ENCODE data around the gene HNRNPA0.

The HNRNPA0 gene

GRCh38 chr5:137733922-137734321 lies 20.2 kb downstream of the HNRNPA0 start:
- in situ Hi-C loops (cut with HindIII; ENCODE audit: low pct_ligation_motif_present, low pct_unique_long_range_greater_than_20kb, low sequenced_read_pairs), result no loop called here

GRCh38 chr5:137733006-137733405 lies 21.2 kb downstream of the HNRNPA0 start:
- peak; percentile 28 for DNase-seq
- in situ Hi-C loops (cut with HindIII; ENCODE audit: low pct_ligation_motif_present, low pct_unique_long_range_greater_than_20kb, low sequenced_read_pairs), result no loop called here

More at GRCh38 chr5:137733922-137734321, 20.2 kb downstream of the HNRNPA0 start:
- DNase-seq, result no peak

DNA sequence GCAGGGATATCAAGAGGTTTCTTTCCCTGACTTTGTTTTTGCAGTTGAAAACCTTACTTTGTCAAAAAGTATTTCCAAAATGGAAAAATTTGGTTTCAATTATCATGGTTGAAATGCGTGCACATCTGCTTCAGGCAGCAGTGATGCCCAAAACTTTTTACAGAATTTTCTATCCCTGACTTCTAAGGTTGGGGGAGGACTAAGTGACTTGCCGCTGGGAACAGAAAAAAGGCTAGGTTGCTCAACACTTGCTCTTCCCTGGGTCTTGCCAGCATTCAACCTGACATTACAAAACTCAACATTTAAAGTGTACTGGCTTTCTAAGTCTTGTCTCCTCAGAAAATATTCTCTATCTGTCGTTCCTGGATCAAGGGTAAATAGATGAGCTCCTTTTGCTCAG lies 23.0 kb downstream of the HNRNPA0 start:
- no peak for DNase-seq
- in situ Hi-C loops (cut with HindIII; ENCODE audit: low pct_ligation_motif_present, low pct_unique_long_range_greater_than_20kb, low sequenced_read_pairs), result no loop called here

GRCh38 chr5:137730336-137730735 lies 23.8 kb downstream of the HNRNPA0 start:
- DNase-seq, result no peak
- in situ Hi-C loops (cut with HindIII; ENCODE audit: low pct_ligation_motif_present, low pct_unique_long_range_greater_than_20kb, low sequenced_read_pairs), result no loop called here

DNA sequence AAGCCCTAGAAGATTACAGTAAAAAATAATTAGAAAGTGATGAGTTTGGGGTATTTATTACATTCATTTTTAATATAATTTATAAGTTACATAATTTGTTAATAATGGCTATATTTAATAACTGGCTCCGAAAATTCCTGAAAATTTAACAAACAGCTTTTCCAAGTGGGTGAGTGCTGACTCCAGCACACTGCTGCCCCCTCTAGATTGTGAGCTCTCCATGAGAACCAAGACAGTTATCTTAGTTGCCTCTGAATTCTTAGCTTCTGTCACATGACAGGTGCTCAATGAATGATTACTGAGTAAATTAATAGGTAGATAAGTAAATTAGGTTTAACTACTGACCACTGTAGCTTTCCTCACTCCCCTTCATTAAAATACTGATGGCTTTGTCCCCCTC lies 26.1 kb downstream of the HNRNPA0 start:
- in situ Hi-C loops (cut with HindIII; ENCODE audit: low pct_ligation_motif_present, low pct_unique_long_range_greater_than_20kb, low sequenced_read_pairs), result no loop called here
- no peak for DNase-seq

DNA sequence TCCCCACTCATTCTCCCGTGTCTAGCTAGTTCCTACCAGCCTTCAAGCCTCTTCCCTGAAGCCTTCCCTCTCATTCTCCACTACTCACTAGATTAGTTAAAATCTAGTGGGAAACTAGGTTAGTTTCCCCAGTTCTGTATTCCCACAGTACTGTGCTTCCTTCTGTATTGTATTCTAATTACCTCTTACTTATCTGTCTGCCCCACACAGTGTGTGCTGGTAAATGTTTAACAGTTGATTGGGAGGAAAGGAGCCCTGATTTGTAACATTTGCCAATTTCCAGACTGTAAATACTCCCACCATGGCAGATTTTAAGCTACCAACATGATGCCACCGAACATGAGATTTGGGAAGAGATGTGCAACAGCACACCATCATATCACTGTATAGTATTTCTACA lies 26.5 kb downstream of the HNRNPA0 start:
- DNase-seq, result no peak
- in situ Hi-C loops (cut with HindIII; ENCODE audit: low pct_ligation_motif_present, low pct_unique_long_range_greater_than_20kb, low sequenced_read_pairs), result no loop called here

- no peak for DNase-seq
- in situ Hi-C loops (cut with HindIII; ENCODE audit: low pct_ligation_motif_present, low pct_unique_long_range_greater_than_20kb, low sequenced_read_pairs), result no loop called here
Observed at GRCh38 chr5:137724251-137724650, 29.9 kb downstream of the HNRNPA0 start.

GRCh38 chr5:137718611-137719010 lies 35.6 kb downstream of the HNRNPA0 start:
- in situ Hi-C loops (cut with HindIII; ENCODE audit: low pct_ligation_motif_present, low pct_unique_long_range_greater_than_20kb, low sequenced_read_pairs), result no loop called here
- no peak for DNase-seq

GRCh38 chr5:137716337-137716736 lies 37.8 kb downstream of the HNRNPA0 start:
- no peak for DNase-seq
- in situ Hi-C loops (cut with HindIII; ENCODE audit: low pct_ligation_motif_present, low pct_unique_long_range_greater_than_20kb, low sequenced_read_pairs), result no loop called here

DNA sequence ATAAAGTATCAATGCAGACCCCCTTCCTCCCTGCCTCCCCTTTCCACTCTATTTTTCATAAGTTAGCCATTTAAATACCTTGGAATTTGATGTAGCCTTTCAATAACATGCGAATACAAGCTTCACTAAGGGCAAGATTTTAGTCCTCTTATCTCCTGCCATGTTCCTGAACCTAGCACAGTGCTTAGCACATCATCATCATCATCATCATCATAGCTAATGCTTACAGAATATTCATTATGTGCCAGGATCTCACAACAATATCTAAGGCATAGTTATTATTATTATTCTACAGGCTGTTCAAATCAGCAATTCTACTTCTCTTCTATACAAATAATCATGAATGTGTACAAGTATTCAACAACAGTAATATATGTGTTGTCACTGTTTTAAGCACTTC lies 38.7 kb downstream of the HNRNPA0 start:
- no peak for DNase-seq
- in situ Hi-C loops (cut with HindIII; ENCODE audit: low pct_ligation_motif_present, low pct_unique_long_range_greater_than_20kb, low sequenced_read_pairs), result no loop called here

- in situ Hi-C loops (cut with HindIII; ENCODE audit: low pct_ligation_motif_present, low pct_unique_long_range_greater_than_20kb, low sequenced_read_pairs), result no loop called here
- no peak for DNase-seq
Observed at GRCh38 chr5:137714946-137715345, 39.2 kb downstream of the HNRNPA0 start.

DNA sequence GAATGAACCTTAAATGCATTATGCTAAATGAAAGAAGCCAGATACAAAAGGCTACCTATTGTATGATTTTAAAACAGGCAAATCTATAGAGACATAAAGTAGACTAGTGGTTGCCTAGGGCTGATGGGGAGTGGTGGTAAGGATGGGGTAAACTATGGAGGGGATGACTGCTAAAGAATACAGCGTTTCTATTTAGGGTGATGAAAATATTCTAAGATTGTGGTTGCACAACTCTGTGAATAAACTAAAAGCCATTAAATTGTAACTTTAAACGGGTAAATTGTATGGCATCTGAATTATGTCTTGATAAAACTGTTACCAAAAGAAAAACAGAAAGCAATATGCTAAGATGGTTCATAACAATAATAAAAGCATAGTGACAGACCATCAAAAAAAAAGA lies 39.7 kb downstream of the HNRNPA0 start:
- no peak for DNase-seq
- in situ Hi-C loops (cut with HindIII; ENCODE audit: low pct_ligation_motif_present, low pct_unique_long_range_greater_than_20kb, low sequenced_read_pairs), result no loop called here

DNA sequence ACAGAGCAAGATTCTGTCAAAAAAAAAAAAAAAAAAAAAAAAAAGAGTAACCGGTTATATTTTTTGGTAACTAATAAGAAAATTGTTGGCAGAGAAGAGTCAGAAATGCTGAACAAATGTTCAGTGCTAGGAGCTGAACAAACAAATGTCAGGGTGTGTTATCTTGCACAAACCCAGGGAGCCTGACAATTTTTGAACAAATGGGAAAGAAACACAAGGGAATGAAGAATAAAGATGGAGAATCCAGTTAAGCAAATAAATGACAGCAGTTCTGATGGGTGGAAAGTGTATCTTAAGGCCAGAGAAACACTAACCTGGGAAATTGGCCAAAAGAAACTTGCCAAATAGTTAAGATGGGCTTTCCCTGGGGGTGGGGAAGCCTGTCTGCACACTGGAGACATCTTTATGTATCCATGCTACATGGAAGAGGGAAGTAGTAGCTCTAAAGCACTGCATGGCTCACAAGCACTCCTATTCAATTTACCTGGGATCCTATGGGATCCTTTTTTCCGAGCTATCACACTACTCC lies 42.0 kb downstream of the HNRNPA0 start:
- no peak for DNase-seq
- in situ Hi-C loops (cut with HindIII; ENCODE audit: low pct_ligation_motif_present, low pct_unique_long_range_greater_than_20kb, low sequenced_read_pairs), result no loop called here

DNA sequence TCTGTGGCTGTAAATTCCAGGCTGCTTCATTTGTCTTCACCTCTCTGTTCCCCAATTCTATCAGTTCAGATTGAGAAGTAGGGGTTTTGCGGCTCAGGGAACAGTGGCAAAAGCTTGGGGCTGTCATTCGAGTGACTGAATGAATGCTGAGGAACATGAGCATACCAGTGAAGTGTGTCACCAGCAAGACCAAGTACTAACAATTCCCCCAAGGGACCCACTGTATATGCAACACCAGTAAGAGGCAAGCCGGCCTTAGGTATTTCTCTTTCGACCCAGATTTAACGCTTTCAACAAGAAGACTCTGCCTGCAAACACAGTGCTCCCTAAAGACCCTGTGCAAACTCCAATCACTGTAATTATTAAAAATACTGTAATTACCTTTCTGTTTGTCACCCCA lies 44.1 kb downstream of the HNRNPA0 start:
- no peak for DNase-seq

DNA sequence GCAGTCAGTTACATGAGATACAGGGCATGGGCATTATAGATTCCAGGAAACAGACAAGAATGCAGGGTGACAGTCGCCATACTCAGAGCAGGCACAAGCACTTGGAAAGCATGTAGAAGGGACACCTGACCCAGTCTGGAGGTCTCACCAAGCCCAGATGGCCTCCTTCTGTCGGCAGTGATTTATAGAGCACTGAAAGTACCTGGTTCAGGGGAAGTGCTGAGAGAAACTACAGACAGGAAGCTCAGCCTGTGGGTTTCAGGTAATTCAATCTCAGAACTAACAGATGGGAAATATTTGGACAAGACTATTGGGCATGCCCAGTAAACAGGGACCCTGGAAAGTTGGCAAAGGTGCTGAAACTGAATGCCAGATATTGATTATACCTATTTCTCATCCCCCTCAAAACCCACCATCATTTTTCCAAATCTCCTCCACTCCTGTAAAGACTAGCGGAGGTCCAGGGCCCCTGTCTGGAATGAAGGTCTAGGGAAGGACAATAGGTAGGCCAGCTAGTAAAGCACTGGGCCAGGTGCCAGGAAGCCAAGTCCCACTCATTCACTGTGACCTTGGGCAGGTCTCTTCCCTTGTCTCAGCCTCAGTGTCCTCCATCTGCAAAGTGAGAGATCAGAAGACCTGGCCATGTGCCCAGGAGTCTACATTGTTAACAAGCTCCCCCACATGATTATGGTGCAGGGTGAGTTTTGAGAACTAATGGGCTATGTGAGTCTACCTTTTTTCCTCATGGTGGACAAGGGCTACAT lies 45.2 kb downstream of the HNRNPA0 start:
- DNase-seq, result no peak

More for the DNA sequence above, 44.1 kb downstream of the HNRNPA0 start:
- in situ Hi-C loops (cut with HindIII; ENCODE audit: low pct_ligation_motif_present, low pct_unique_long_range_greater_than_20kb, low sequenced_read_pairs), result no loop called here

GRCh38 chr5:137708062-137708461 lies 46.1 kb downstream of the HNRNPA0 start:
- in situ Hi-C loops (cut with HindIII; ENCODE audit: low pct_ligation_motif_present, low pct_unique_long_range_greater_than_20kb, low sequenced_read_pairs), result no loop called here
- DNase-seq, result no peak

More for the DNA sequence above, 45.2 kb downstream of the HNRNPA0 start:
- in situ Hi-C loops (cut with HindIII; ENCODE audit: low pct_ligation_motif_present, low pct_unique_long_range_greater_than_20kb, low sequenced_read_pairs), result no loop called here

DNA sequence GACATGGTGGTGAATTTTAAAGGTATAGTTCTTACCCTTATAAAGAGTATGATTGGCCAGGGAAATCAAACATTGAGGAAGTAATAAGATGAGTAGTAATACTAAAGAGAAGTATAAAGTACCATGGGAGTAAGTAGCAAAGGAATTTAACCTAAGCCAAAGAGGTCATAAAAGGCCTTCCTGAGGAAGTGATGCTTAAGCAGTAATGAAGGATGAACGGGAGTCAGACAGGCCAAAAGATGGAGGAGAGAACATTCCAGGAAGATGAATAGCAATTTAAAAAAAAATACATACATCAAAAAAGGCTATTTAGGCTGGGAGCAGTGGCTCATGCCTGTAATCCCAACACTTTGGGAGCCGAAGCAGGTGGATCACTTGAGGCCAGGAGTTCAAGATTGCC lies 47.3 kb downstream of the HNRNPA0 start:
- in situ Hi-C loops (cut with HindIII; ENCODE audit: low pct_ligation_motif_present, low pct_unique_long_range_greater_than_20kb, low sequenced_read_pairs), result no loop called here
- no peak for DNase-seq

- DNase-seq, result no peak
- in situ Hi-C loops (cut with HindIII; ENCODE audit: low pct_ligation_motif_present, low pct_unique_long_range_greater_than_20kb, low sequenced_read_pairs), result no loop called here
Observed at GRCh38 chr5:137705106-137705505, 49.1 kb downstream of the HNRNPA0 start.

- in situ Hi-C loops (cut with HindIII; ENCODE audit: low pct_ligation_motif_present, low pct_unique_long_range_greater_than_20kb, low sequenced_read_pairs), result no loop called here
- no peak for DNase-seq
Observed at GRCh38 chr5:137703565-137703964, 50.6 kb downstream of the HNRNPA0 start.

DNA sequence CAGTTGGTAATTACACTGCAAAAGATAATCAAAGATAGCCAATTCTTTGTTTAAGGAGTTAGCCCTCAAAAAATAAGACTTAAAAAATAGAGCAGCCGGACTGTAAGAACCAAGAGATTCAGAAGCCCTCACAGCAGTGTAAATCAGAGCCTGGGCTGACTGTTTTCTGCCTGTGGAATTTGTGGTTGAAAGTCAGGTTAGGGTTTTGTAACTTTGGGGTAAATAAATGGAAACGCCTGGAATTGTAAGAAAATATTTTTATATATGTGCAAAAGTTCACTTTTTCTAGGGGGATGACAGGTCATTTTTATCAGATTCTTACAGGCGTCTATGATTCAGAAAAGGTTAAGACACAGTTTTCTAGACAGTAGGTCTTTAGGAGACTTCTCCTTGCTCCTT lies 53.9 kb downstream of the HNRNPA0 start:
- in situ Hi-C loops (cut with HindIII; ENCODE audit: low pct_ligation_motif_present, low pct_unique_long_range_greater_than_20kb, low sequenced_read_pairs), result no loop called here
- no peak for DNase-seq
